ENCODE results near the gene COL23A1.

- TF ChIP-seq, protein P1, sequence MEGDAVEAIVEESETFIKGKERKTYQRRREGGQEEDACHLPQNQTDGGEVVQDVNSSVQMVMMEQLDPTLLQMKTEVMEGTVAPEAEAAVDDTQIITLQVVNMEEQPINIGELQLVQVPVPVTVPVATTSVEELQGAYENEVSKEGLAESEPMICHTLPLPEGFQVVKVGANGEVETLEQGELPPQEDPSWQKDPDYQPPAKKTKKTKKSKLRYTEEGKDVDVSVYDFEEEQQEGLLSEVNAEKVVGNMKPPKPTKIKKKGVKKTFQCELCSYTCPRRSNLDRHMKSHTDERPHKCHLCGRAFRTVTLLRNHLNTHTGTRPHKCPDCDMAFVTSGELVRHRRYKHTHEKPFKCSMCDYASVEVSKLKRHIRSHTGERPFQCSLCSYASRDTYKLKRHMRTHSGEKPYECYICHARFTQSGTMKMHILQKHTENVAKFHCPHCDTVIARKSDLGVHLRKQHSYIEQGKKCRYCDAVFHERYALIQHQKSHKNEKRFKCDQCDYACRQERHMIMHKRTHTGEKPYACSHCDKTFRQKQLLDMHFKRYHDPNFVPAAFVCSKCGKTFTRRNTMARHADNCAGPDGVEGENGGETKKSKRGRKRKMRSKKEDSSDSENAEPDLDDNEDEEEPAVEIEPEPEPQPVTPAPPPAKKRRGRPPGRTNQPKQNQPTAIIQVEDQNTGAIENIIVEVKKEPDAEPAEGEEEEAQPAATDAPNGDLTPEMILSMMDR (IDR thresholded peaks at IDR 0.05; ENCODE audit: poor library complexity): no peak
- TF ChIP-seq EZH2phosphoT487 (IDR thresholded peaks at IDR 0.05; ENCODE audit: low read depth, severe bottlenecking, unreplicated experiment): no peak
- no peak for TF ChIP-seq EZH2 (IDR thresholded peaks at IDR 0.05; ENCODE audit: borderline replicate concordance)
These were observed 41.4 kb downstream of the COL23A1 start for GRCh38 chr5:178548746-178549145.

Measured in hepatocyte (in vitro differentiated cells).